OCI-LY1 (cell line): ENCODE results near the gene SCYGR3.

Experiments used
- EZH2 ChIP-seq: fragments of 200-600 bp; sonication (generic), shearing (Covaris generic); IDR thresholded peaks from 2 replicates; pipeline ENCODE4 v1.8.0; 2017; ENCODE audit warnings: borderline replicate concordance, mixed run types, mild to moderate bottlenecking, antibody characterized with exemption, low read length, moderate library complexity, mixed read lengths
- TF ChIP-seq, protein P1 (sequence below): fragments of 200-600 bp; sonication (generic), shearing (Covaris generic); IDR thresholded peaks from 2 replicates; pipeline ENCODE4 v1.5.1; 2017; ENCODE audit warnings: mild to moderate bottlenecking, antibody characterized with exemption, low read length, moderate library complexity, mixed read lengths

DNA sequence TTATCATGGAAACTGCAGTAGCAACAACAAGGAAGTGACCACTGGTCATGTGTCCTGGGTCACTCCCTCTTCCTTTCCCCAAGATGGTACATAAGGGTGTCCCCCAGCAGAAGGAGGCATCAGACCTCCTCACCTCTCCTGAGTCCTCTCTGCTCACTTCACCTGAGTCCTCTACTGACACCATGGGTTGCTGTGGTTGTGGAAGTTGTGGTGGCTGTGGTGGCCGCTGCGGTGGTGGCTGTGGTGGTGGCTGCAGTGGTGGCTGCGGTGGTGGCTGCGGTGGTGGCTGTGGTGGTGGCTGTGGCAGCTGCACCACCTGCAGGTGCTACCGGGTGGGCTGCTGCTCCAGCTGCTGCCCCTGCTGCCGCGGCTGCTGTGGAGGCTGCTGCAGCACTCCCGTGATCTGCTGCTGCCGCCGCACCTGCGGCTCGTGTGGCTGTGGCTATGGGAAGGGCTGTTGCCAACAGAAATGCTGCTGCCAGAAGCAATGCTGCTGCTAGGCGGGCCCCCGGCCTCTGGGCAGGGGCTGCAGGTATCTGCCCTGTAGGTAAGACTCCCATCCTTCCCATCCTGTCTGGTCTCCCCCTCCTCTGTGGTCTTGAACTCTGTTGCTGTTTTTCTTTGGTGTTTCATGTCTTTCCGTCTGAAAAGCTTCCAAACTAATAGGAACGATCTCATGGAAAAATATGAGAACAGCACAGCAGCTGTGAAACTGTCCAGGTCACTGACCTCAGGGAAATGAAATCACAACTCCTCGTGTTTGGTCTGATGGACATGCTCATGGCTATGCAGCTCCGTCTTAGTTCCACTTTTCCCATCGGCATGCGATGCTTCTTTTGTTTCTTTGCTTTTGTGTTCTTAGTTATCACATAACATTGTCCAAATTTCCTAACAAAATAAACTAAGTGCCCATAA is 2.9 kb upstream of the SCYGR3 start, which contains the start of gene SCYGR4:
- TF ChIP-seq EZH2 = no peak
- TF ChIP-seq, protein P1, sequence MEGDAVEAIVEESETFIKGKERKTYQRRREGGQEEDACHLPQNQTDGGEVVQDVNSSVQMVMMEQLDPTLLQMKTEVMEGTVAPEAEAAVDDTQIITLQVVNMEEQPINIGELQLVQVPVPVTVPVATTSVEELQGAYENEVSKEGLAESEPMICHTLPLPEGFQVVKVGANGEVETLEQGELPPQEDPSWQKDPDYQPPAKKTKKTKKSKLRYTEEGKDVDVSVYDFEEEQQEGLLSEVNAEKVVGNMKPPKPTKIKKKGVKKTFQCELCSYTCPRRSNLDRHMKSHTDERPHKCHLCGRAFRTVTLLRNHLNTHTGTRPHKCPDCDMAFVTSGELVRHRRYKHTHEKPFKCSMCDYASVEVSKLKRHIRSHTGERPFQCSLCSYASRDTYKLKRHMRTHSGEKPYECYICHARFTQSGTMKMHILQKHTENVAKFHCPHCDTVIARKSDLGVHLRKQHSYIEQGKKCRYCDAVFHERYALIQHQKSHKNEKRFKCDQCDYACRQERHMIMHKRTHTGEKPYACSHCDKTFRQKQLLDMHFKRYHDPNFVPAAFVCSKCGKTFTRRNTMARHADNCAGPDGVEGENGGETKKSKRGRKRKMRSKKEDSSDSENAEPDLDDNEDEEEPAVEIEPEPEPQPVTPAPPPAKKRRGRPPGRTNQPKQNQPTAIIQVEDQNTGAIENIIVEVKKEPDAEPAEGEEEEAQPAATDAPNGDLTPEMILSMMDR = no peak
